ENCODE measurements around the gene PROK1. TPM values are rescaled to one million over a fixed set of nuclear protein-coding genes. Genes with fewer than 3 reads are reported as not detected.
"Not testable (repeated sequence)": the region's sequence is repeated elsewhere in the genome, so short reads cannot be mapped to it uniquely, and the experiment has no call there.

PROK1 gene
- polyA plus RNA-seq, 1 of the 3 experiments (the other 2 are of a cell fraction) = not detected

- TF ChIP-seq SMC3 (IDR thresholded peaks at IDR 0.05; ENCODE audit: low read depth, low read length) = no peak
These were observed 41.6 kb upstream of the PROK1 start (continued) for GRCh38 chr1:110409316-110409715.

- DNase-seq = no peak
- CTCF ChIA-PET = interaction anchor here (0.8 to 10.9 kb wide), 21 partner anchors 7 to 209 kb away, joined by 3 to 250 read pairs (median 9); partner anchors contain the start of genes KCNC4 and PROK1
- Histone ChIP-seq H3K4me1 (ENCODE audit: control insufficient read depth in 1 of 2, insufficient read depth in 2 of 2, low read depth in 1 of 2, low read length in 1 of 2) (peaks cover 7% of the 10 kb centered on the region in 2 experiments; a peak in 3 of 4 replicates), H3K4me3 (ENCODE audit: low read depth in 2 of 2, low read length in 1 of 2) (no peak overlapping the region), H3K79me2 (ENCODE audit: insufficient read depth) (peaks cover 17% of the 10 kb centered on the region), H3K27ac (ENCODE audit: low read depth in 2 of 2, low read length in 1 of 2) (no peak overlapping the region), H3K27me3 (ENCODE audit: insufficient read depth) (no peaks in the 10 kb centered on the region), H3K9me3 (no peaks in the 10 kb centered on the region), H2AFZ (ENCODE audit: low read depth) (no peak overlapping the region), H3K4me2 (no peak overlapping the region), H3K9me2 (no peaks in the 10 kb centered on the region), H4K20me1 (ENCODE audit: insufficient read depth) (no peaks in the 10 kb centered on the region), H3K36me3 (replicated peaks in 1 of 2; ENCODE audit: control insufficient read depth in 1 of 2, insufficient read depth in 2 of 2, low read length in 1 of 2) (peaks cover 0 to under 1% of the 10 kb centered on the region in 2 experiments), H3F3A (replicated peaks; ENCODE audit: insufficient read depth) (no peaks in the 10 kb centered on the region), H3K9ac (no peak overlapping the region)
- POLR2A ChIA-PET = no interaction called here
- TF ChIP-seq RFX5 (IDR thresholded peaks at IDR 0.05; ENCODE audit: low read length) = no peak
- no peak for TF ChIP-seq TCF12 (IDR thresholded peaks at IDR 0.05)
- WGBS (ENCODE audit: low lambda C conversion rate) = 78% methylated on average over 7 of the region's 7 CpGs
These were observed 39.7 kb upstream of the PROK1 start for GRCh38 chr1:110411173-110411735.

DNA sequence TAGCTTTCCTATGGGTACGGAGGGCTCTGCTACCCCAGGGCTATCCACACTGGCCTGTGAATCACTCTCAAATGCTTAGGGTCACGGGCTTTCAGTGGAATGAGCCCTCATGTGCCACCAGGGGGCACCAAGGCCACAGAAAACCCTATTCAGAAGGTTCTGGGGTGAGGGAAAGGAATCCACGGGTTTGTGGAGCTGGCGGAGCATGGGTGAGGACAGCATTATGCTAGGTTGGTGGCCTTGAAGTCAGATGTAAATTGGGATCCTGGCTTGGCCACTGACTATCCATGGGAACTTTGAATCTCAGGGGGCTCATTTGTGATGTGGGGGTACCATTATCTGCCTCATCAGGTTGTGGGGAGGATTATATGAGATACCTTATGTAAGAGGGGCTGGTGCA, 38.4 kb upstream of the PROK1 start:
- Histone ChIP-seq H3K36me3 (replicated peaks in 1 of 2; ENCODE audit: control insufficient read depth in 1 of 2, insufficient read depth in 2 of 2, low read length in 1 of 2) (no peaks in the 10 kb centered on the region), H3K9ac (no peak overlapping the region), H4K20me1 (ENCODE audit: insufficient read depth) (no peaks in the 10 kb centered on the region), H3K4me2 (no peak overlapping the region), H3K27ac (ENCODE audit: low read depth in 2 of 2, low read length in 1 of 2) (no peak overlapping the region), H3K9me2 (no peaks in the 10 kb centered on the region), H3K79me2 (ENCODE audit: insufficient read depth) (peaks cover 4% of the 10 kb centered on the region; the same call in 1 of the 2 replicates), H3K4me1 (ENCODE audit: control insufficient read depth in 1 of 2, insufficient read depth in 2 of 2, low read depth in 1 of 2, low read length in 1 of 2) (peaks cover 3 to 7% of the 10 kb centered on the region in 2 experiments; a peak in 1 of 4 replicates), H2AFZ (ENCODE audit: low read depth) (no peak overlapping the region), H3K9me3 (no peaks in the 10 kb centered on the region), H3K27me3 (ENCODE audit: insufficient read depth) (no peaks in the 10 kb centered on the region), H3K4me3 (ENCODE audit: low read depth in 2 of 2, low read length in 1 of 2) (no peak overlapping the region; a peak in 1 of 4 replicates), H3F3A (replicated peaks; ENCODE audit: insufficient read depth) (no peaks in the 10 kb centered on the region)
- WGBS (ENCODE audit: low lambda C conversion rate) = 30% methylated on average over 4 of the region's 4 CpGs
- TF ChIP-seq RAD21 (IDR thresholded peaks at IDR 0.05; ENCODE audit: low read length) (peak; percentile 82), SMC3 (IDR thresholded peaks at IDR 0.05; ENCODE audit: low read depth, low read length) (peak; percentile 91), ELF1 (IDR thresholded peaks at IDR 0.05) (no peak), CTCF (IDR thresholded peaks at IDR 0.05) (peak; percentile 79)
- TF ChIP-seq, protein P1, sequence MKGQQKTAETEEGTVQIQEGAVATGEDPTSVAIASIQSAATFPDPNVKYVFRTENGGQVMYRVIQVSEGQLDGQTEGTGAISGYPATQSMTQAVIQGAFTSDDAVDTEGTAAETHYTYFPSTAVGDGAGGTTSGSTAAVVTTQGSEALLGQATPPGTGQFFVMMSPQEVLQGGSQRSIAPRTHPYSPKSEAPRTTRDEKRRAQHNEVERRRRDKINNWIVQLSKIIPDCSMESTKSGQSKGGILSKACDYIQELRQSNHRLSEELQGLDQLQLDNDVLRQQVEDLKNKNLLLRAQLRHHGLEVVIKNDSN (IDR thresholded peaks at IDR 0.05; ENCODE audit: borderline replicate concordance, low read depth) = no peak
- ChIA-PET POLR2A (no interaction called here), CTCF (interaction anchor here (0.6 to 10.9 kb wide), 50 partner anchors 9 to 391 kb away, joined by 3 to 250 read pairs (median 5); partner anchors contain the start of genes KCNA10, KCNC4 and PROK1)
- peak; percentile 78 for DNase-seq

- WGBS (ENCODE audit: low lambda C conversion rate) = 88% methylated on average over 1 of the region's 1 CpG
- not testable (repeated sequence) for H3K27me3 ChIP-seq (ENCODE audit: insufficient read depth); H3K79me2 ChIP-seq (ENCODE audit: insufficient read depth); DNase-seq; H3K36me3 ChIP-seq (replicated peaks in 1 of 2; ENCODE audit: control insufficient read depth in 1 of 2, insufficient read depth in 2 of 2, low read length in 1 of 2); H3K9ac ChIP-seq; H3K9me2 ChIP-seq; H3F3A ChIP-seq (replicated peaks; ENCODE audit: insufficient read depth); H2AFZ ChIP-seq (ENCODE audit: low read depth); H3K4me3 ChIP-seq (ENCODE audit: low read depth in 2 of 2, low read length in 1 of 2); H3K27ac ChIP-seq (ENCODE audit: low read depth in 2 of 2, low read length in 1 of 2); H3K9me3 ChIP-seq; H3K4me2 ChIP-seq; H3K4me1 ChIP-seq (ENCODE audit: control insufficient read depth in 1 of 2, insufficient read depth in 2 of 2, low read depth in 1 of 2, low read length in 1 of 2); H4K20me1 ChIP-seq (ENCODE audit: insufficient read depth)
- ChIA-PET POLR2A (interaction anchor here (1.1 kb wide), 1 partner anchor 47 kb away, joined by 3 read pairs; no protein-coding TSS in a partner anchor), CTCF (interaction anchor here (0.6 to 10.9 kb wide), 47 partner anchors 9 to 390 kb away, joined by 3 to 250 read pairs (median 5); partner anchors contain the start of genes KCNA10, KCNC4 and PROK1)
These were observed 37.9 kb upstream of the PROK1 start for GRCh38 chr1:110413045-110413444.
